AML-193 (cell line): Measurements from ENCODE around the gene TSR1.

Source experiments
- DNase-seq, 2 experiments: peaks; one replicate each; lab custom pipeline; 2025; lab: John Stamatoyannopoulos, UW

Gene TSR1

GRCh38 chr17:2336215-2336851 lies at the start of gene TSR1:
Gene TSR1, minus strand, starts transcription at chr17:2336457. Its CDS starts 30 bp downstream, at chr17:2336427.
- peak; percentile 51 to 52 for DNase-seq

DNA sequence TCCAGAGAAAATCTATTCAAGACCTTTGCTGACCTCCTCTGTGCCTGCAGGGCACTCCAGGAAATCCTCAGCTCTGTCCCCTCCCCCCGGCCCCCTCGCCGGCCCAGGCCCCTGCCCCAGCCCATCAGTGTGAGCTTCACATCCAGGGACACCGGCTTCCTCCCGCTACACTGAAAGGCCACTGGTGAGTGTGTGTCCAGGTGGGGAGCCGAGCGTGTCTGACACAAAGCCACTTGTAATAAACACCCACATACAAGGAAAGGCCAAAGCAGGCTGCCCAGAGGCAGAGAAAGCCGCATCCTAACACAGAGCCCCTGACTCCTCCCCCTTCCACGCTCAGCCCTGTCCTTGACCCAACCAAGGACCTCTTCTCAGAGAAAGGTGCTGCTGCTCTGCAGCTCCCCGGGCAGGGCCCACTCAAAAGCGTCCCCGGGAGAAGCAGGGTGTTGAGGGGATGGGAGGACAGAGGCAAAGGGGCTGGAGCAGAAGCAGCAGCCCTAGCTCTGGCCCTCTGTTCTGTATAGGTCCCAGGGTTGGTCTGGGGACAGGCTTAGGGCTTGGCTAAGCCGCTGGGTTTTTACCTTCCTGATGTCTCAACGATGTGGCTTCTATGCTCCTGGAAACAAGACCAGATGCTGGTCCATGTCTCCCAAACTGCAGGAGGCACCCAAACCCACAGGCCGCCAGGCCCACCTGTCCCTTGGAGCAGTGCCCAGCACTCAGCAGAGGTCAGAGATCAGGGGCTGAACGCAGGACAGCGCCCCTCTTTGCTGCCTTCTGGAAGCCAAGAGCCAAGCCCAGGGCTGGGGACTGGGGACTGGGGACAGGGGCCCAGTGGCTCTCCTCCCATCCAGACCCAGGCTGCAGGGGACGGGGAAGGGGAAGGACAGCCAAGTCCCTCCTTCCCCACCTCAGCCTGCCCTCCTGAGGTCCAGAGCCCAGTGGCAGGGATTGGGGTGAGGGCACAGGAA lies 49.3 kb upstream of the TSR1 start:
- no peak for DNase-seq

- no peak for DNase-seq
Measured at GRCh38 chr17:2384439-2385127, 48.3 kb upstream of the TSR1 start.

DNA sequence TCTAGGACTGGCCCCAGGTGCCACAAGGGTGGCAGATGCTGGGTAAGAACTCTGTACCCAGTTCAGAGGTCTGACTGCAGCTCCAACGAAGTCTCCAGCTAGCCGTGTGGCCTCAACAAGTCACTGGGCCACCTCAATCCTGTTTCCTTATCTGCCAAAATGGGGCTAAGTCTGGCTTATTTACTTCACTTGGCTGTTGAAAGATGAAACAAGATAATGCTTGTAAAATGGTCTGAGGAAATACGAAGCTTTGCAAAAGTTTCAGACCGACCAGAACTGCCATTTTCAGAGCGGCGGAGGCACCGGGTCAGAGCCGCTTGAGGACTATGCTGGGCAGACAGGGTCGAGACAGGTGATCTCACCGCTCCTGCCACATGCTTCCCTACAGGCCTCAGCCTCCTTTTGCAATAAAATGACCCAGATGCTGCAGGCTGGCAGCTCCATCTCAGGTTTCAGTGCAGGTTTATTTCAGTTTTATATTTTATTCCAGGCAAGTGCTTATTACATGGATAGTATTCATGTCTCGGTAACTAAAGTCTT lies 47.4 kb upstream of the TSR1 start:
- no peak for DNase-seq

GRCh38 chr17:2380950-2381649 lies 44.8 kb upstream of the TSR1 start:
- no peak for DNase-seq

DNA sequence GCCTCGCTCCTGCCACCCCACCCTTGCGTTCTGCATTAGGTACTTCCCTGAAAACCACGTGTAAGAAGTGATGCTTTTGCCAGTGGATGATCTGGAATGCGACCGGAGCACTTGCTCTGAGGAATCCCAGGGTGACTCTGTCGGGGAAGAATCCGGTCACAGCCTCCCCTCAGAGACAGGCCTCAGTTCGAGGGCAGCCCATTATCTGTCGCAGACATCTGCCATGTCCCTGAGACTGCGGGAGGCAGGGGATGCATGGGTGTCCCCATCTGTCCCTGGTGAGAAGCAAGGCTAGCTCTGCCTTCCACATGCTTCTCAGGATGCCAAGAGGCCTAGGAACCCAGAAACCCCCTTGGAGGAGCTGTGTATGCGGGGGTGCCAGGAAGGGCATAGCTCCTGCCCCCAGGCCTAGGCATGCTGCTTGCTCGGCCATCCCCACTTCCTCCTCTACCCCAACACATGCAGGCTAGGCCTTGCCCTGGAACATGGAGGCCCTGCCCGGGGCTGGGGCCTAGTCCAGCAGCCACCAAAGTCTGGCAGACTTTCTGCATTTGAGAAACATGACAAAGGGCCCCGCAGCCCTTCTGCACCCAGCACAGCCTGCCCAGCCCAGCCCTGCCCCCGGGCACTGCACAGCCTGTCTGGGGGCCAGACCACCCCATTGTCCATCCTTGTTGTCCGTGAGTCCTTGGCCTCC lies 44.1 kb upstream of the TSR1 start:
- DNase-seq: no peak

DNA sequence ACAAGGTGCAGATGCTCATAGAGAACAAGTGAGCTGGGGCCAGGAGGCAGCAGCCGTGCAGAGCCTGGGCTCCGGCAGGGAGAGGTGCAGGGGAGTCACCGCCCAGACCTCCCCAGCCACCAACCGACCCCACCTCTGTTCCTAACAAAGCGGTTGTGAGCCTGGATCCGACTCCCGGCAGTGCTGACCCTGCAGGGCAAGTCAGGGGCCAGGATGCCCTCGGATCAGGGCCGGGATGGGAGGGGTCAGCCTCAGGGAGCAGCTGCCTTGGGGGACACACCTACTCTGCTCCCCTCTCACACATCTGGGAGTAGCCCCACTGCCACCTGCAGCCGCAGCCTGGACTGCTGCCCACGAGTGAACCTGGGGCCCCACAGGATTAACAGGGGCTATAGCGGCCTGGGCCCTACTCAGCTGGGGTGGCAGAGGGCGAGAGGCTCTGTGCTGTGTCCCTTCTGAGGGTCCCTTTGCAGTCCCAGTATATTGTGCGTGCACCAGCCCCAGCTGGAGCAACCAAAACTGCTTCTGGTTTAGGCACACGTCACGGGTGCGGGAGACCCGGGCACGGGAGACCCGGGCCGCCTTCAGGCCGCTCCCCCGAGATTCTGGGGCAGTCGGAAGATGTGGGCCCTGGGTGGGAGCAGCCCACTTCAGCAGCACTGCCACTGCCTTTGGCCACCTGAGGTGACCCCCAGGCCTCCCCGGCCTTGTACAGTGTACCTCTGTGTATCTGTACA lies 43.4 kb upstream of the TSR1 start:
- DNase-seq: no peak

DNA sequence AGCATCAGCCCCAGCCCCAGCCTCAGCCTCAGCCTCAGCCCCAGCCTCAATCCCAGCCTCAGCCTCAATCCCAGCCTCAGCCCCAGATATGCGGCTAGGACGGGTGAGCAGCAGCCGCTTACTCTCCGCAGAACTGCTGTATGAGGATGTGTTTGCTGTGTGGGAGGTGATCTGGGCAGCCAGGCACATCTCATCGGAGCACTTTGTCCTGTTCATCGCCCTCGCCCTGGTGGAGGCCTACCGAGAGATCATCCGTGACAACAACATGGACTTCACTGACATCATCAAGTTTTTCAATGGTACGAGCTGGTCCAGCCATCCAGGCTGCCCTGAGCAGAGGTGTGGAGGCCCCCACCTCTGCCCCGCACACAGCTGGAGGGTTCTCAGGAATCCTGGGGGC lies 42.6 kb upstream of the TSR1 start:
- DNase-seq: no peak

GRCh38 chr17:2377659-2378058 lies 41.4 kb upstream of the TSR1 start:
- DNase-seq: no peak

DNA sequence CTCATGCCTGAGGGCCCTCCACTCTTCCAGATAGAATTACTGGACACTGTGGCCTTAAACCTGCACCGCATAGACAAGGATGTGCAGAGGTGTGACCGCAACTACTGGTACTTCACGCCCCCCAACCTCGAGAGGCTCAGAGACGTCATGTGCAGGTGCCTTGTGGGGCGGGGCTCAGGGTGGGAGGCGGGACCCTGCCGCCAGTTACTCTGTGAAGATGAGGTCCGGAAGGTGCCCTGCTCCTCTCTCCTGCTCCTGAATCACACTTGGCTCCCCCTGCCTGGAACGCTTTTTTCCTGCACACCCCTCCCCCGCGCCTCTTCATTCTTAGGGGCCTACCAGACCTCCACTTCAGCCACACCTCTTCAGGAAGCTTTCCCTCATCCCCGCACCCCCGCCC lies 39.9 kb upstream of the TSR1 start:
- no peak for DNase-seq

DNA sequence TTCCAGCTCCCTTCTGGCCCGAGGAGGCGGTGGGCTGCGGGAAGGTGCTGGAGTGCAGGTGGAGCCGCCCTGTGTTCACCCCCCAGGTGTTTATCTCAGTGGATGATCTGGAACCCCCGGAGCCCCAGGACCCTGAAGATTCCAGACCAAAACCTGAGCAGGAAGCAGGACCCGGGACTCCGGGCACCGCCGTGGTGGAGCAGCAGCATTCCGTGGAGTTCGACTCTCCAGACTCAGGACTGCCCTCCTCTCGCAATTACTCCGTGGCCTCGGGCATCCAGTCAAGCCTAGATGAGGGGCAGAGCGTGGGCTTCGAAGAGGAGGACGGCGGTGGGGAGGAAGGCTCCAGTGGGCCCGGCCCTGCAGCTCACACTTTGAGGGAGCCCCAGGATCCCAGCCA lies 39.1 kb upstream of the TSR1 start:
- no peak for DNase-seq

DNA sequence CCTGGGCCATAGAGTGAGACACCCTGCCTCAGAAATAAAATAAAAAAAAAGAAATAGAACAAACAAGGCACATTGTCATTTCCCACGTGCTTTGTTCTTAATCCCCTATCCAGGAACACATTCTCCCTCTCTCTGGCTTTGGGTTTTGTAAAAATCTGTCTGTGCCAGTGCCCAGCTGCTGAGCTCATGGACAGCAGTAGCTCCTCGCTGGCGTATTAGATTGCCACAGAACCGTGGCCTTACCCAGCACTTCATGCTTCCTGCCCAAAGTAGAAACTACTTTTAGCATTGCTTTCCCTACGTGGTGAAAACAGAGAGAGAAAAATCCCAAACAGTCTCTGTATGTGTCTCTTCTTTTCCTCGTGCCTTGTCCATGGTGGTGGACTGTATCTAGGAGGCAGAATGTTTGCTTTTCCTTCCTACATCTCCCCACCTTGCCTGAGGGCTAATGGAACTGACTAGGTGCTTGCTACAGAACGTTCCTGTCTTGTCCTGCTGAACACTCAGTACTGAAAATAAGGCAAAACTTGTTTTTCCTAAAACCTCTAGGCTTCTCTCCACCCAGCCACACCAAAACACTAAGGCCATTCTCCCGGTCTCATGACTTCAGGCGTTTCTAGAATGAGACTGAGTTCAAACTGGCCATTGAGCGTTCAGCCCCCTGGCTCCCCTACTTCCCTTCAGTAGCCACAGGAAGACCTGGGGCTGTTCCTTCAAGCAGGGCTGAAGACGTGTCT lies 38.5 kb upstream of the TSR1 start:
- DNase-seq: no peak

DNA sequence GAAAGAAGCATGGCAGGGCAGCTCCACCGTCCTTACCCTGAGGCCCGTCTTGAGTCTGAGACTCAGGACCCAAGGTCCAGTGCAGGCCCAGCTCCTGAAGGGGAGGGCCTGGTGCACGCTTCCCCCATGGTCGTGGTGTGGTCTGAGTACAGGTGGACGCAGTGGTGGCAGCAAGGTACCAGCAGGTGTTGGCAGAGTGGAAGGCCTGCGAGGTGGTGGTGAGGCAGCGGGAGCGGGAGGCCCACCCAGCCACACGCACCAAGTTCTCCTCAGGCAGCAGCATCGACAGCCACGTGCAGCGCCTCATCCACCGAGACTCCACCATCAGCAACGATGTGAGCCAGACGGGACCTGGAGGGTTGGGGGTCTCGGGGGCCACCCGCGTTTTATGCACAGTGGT lies 36.9 kb upstream of the TSR1 start:
- DNase-seq: no peak

- no peak for DNase-seq
Measured at GRCh38 chr17:2372681-2373080, 36.4 kb upstream of the TSR1 start.

DNA sequence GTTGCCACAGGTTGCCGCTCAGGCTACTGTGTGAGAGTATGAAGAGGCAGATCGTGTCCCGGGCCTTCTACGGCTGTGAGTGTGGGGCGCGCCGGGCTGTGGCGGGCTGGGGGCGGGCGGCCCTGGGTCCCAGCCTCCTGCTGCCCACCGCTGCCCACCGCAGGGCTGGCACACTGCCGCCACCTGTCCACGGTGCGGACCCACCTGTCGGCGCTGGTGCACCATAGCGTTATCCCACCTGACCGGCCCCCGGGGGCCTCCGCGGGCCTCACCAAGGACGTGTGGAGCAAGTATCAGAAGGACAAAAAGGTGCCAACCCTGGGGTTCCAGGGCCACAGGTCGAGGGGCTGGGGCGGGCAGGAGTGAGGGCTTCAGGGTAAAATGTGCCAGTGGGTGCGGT lies 35.9 kb upstream of the TSR1 start:
- DNase-seq: no peak

DNA sequence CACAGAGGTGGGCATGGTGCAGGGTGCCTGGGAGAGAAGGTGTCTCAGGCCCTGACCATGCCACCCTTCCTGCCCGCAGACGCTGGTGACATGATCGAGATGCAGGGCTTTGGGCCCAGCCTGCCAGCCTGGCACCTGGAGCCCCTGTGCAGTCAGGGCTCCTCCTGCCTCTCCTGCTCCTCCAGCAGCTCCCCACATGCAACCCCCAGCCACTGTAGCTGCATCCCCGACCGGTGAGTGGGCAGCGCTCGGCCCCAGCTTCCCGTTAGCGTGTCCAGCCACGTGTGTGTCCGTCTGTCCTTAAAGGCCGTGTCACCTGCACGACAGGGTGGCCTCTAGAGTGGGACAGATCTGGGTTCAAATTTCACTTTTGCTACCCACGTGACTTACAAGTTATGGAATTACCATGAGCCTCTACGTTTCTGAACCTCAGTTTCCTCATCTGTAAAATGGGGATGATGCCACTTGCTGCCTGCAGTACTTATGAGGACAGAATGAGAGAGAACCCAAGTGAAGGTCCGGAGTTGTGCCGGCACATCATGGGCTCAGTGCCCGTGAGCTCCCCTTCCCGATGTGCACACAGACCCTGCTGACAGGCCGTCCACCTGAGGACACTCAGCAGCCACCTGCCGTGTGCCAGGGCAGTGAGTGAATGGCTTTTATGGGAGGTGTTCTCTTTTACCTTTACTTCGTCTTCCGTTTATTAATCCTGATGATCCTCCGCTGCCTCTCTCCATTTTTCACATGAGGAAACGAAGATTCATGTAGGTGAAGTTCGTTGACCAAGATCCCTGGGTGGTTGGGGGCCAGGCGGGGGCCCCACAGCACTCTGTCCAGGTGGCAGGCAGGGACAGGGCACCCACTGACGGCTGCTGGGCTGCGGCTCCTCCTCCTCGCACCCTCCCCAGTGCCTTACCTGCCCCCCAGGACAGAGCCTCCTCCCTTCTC lies 35.2 kb upstream of the TSR1 start:
- no peak for DNase-seq

- DNase-seq: no peak
Measured at GRCh38 chr17:2370211-2370589, 33.9 kb upstream of the TSR1 start.

DNA sequence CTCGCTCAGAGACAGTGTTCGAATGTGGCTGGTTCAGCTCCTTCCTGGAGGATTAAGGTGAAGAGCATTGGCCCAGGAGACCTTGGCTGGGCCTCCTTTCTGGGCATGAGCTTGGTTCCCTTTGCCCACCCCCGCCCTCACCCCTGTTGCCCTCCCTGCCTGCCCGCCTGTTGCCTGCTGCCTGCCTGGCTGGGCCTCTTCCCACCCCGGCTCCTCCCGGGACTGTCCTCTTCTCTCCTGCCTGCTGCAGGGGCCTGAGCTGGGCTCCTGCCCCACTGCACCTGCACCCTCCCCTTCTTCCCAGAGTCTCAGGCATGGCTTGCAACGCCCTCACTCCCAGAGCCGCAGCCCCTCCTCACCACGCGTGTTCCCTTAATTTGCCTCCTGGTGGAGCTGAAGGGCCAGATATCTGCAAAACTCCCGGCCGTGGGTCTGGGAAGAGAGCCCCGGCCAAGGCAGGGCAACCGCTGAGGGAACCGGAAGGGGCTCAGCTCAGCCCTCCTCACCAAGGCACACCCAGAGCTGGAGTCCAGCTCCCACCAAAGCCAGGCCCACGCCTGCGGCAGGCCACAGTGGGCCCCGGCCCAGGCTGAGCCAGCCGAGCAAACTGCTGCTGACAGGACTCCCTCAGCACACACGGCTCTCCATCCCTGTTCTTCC lies 33.4 kb upstream of the TSR1 start:
- no peak for DNase-seq
